Right hindlimb (tissue), 1 donor: ENCODE data around the gene SMS.
"Not testable (repeated sequence)": the region's sequence is repeated elsewhere in the genome, so short reads cannot be mapped to it uniquely, and the experiment has no call there.

Experiments used
- DNase-seq: peaks from one replicate; pipeline ENCODE4 v3.0.0-alpha.2; 2018

The SMS gene

DNA sequence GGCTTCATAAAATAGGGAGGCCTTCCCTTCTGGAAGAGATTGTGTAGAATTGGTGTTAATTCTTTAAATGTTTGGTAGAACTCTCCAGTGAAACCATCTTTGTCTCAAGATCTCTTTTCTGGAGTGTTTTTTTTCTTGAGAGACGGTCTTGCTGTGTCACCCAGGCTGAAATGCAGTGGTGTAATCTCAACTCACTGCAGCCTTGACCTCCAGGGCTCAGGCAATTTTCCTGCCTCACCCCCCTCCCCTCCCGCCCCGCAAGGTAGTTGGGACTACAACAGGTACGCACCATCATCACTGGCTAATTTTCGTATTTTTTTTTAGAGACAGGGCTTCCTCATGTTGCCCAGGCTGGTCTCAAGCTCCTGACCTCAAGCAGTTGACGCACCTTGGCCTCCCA is 12.1 kb downstream of the SMS start:
- DNase-seq, result no peak

- DNase-seq, result not testable (repeated sequence)
Measured at GRCh38 chrX:21953195-21953830, 12.8 kb downstream of the SMS start.

- DNase-seq, result no peak
Measured at GRCh38 chrX:21955403-21956189, 15.1 kb downstream of the SMS start.

DNA sequence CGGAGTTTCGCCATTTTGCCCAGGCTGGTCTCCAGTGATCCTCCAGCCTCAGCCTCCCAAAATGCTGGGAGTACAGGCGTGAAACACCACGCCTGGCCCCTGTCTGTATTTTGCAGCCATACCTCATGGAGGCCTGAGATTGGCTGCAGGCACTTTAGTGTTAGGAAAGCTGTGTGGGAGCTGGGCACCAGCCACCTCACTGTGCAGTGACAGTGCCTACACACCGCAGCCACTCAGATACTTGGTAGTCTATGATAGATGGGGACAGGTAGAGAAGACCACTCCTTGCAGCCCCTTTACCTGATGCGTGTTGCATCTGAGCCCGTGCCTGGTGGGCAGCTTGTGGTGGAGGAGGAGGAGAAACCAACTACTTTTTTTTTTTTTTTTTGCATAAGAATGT is 16.3 kb downstream of the SMS start:
- DNase-seq, result no peak

- DNase-seq, result no peak
Measured at GRCh38 chrX:21958187-21958586, 17.7 kb downstream of the SMS start.

GRCh38 chrX:21958916-21959315 is 18.4 kb downstream of the SMS start:
- DNase-seq, result no peak

- no peak for DNase-seq
Measured at GRCh38 chrX:21959362-21960051, 19.0 kb downstream of the SMS start.

GRCh38 chrX:21960569-21961541 is 20.3 kb downstream of the SMS start:
- no peak for DNase-seq

GRCh38 chrX:21962361-21962760 is 21.9 kb downstream of the SMS start:
- no peak for DNase-seq

- DNase-seq, result no peak
Measured at GRCh38 chrX:21963269-21963668, 22.8 kb downstream of the SMS start.

DNA sequence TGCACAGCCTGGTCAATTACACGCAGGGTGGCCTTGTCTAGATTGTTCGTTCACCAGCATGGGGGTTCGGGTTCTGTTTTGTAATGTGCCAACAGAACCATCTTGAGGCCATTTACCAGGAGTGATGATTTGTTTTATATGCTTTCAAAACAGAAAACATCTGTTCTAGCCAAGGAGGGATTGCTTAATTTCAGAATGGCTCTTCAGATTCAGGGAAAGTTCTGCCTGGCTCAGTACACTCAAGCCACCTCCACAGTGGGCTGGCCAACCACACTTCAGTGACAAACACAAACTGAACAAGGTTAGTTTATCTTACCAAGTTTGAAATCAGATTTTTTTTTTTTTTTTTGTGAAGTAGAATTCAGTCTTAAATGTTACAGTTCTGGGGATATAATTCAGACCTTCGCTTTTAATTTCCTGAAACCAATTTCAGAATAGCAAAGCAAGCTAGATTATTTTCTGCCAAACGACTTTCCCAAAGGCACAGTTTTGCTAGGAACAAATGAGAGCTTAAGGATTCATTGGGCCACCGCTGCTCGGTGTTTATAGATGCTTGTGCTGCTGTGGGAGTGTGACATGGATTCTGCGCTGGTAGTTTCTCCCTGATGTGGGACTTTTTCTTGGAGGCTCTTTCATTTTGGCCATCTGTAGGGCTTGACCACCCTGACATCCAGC is 23.4 kb downstream of the SMS start:
- DNase-seq, result no peak

GRCh38 chrX:21966866-21967265 is 26.4 kb downstream of the SMS start:
- no peak for DNase-seq

DNA sequence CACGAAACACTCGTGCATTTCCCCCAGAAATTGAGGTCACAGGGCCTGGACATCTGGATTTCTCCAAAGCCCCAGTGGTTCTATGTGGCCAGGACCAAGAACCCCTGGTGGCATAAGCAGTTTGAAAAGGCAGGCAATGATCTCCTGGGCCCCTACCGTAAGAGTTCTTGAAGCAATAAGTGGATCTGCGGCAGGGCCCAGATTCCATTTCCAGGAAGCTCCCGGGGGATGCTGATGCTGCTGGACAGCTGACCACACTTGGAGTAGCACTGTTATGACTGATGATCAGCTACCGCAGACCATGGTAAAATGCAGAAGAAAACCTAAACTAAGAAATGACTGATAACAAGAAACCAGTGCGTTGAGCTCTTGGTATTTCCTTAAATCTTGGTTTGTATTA is 27.8 kb downstream of the SMS start:
- DNase-seq, result no peak

- no peak for DNase-seq
Measured at GRCh38 chrX:21970326-21970725, 29.8 kb downstream of the SMS start.

GRCh38 chrX:21972046-21972445 is 31.5 kb downstream of the SMS start:
- DNase-seq, result no peak

- DNase-seq, result no peak
Measured at GRCh38 chrX:21972721-21973120, 32.2 kb downstream of the SMS start.

- no peak for DNase-seq
Measured at GRCh38 chrX:21973321-21974010, 33.0 kb downstream of the SMS start.

DNA sequence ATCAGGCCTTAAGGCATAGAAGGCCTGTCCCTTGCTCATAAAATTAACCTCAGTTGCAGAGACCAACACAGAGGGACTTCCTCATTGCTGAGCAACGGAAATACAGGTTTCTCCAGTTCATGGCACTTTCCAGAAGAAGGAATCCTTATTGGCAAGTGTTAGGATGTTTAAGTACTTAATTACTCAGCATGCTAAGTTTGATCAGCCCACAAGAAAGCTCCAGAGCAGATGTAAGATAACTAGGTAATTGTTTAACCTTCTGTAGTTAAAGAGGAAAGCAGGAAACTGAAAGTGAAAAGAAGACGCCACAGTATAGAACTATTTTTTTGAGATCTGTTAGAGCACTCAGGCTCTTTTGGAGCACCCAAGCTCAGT is 33.5 kb downstream of the SMS start:
- DNase-seq, result no peak

GRCh38 chrX:21975242-21975641 is 34.7 kb downstream of the SMS start:
- no peak for DNase-seq

GRCh38 chrX:21975812-21976211 is 35.3 kb downstream of the SMS start:
- DNase-seq, result no peak

DNA sequence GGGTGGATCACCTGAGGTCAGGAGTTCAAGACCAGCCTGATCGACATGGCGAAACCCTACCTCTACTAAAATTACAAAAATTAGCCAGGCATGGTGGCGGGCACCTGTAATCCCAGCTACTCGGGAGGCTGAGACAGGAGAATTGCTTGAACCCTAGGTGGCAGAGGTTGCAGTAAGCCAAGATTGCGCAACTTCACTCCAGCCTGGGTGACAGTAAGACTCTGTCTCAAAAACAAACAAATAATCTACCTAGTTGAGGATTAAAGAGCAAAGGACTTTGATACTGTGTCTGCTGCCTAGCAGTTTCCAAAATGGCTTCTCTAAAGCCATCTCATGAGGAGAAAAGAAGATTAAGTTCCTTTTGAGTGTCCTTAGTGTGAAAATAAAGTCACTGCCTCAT is 37.8 kb downstream of the SMS start:
- DNase-seq, result no peak

GRCh38 chrX:21982311-21982710 is 41.8 kb downstream of the SMS start:
- DNase-seq, result no peak
